WTC11 (cell line): ENCODE results near the gene NECTIN1. TPM values are rescaled to one million over a fixed set of nuclear protein-coding genes. Genes with fewer than 3 reads are reported as not detected.

ENCODE experiments used
- ATAC-seq: fragments of 200-7000 bp; cut with Tn5 transposase; 2 replicates; pipeline ENCODE4 v1.10.0; 2021; ENCODE audit warnings: mild to moderate bottlenecking, moderate library complexity
- CTCF ChIA-PET: fragments of 300-600 bp; sonication (Branson Sonifier 250); formaldehyde crosslinking; loops from one replicate; lab custom pipeline; 2021; ENCODE audit warnings: antibody characterized with exemption; lab: Charles Lee
- POLR2A ChIA-PET: fragments of 350-600 bp; sonication (Branson Sonifier 250); formaldehyde crosslinking; loops from one replicate; lab custom pipeline; 2021; ENCODE audit warnings: antibody characterized with exemption; lab: Charles Lee
- DNase-seq: peaks from one replicate; pipeline ENCODE4 v3.0.0; 2021; ENCODE audit warnings: low spot score
- H3K27ac Mint-ChIP-seq: 2 replicates; pipeline ENCODE4 v1.8.0; 2021; ENCODE audit warnings: mixed read lengths
- H3K27me3 Mint-ChIP-seq: 2 replicates; pipeline ENCODE4 v1.8.0; 2021; ENCODE audit warnings: low read depth, mild to moderate bottlenecking, moderate library complexity, mixed read lengths
- H3K36me3 Mint-ChIP-seq: 2 replicates; pipeline ENCODE4 v1.8.0; 2021; ENCODE audit warnings: mixed read lengths
- H3K4me1 Mint-ChIP-seq: 2 replicates; pipeline ENCODE4 v1.8.0; 2022; ENCODE audit warnings: mixed read lengths
- H3K4me3 Mint-ChIP-seq: 2 replicates; pipeline ENCODE4 v1.8.0; 2021; ENCODE audit warnings: mild to moderate bottlenecking, moderate library complexity, mixed read lengths
- H3K9me3 Mint-ChIP-seq: 2 replicates; pipeline ENCODE4 v1.8.0; 2021; ENCODE audit warnings: mixed read lengths
- ATF1 ChIP-seq: sonication (generic); formaldehyde crosslinking; IDR thresholded peaks from 2 replicates; pipeline ENCODE4 v1.8.1; 2023; ENCODE audit warnings: mild to moderate bottlenecking, moderate library complexity, missing genetic modification reagents
- CREM ChIP-seq: sonication (generic); formaldehyde crosslinking; IDR thresholded peaks from 2 replicates; pipeline ENCODE4 v1.8.1; 2022; ENCODE audit warnings: mild to moderate bottlenecking, missing genetic modification reagents, moderate library complexity
- EMX1 ChIP-seq: fragments of 250-450 bp; sonication (Bioruptor Pico); IDR thresholded peaks from 2 replicates; pipeline ENCODE4 v1.8.0; 2021; ENCODE audit warnings: mild to moderate bottlenecking
- JAZF1 ChIP-seq: fragments of 250-450 bp; sonication (Bioruptor Pico); IDR thresholded peaks from 2 replicates; pipeline ENCODE4 v1.9.0; 2021; ENCODE audit warnings: moderate library complexity, mild to moderate bottlenecking, inconsistent platforms
- NFATC4 ChIP-seq: fragments of 250-450 bp; sonication (Bioruptor Pico); IDR thresholded peaks from 2 replicates; pipeline ENCODE4 v1.9.0; 2021; ENCODE audit warnings: mild to moderate bottlenecking
- NR1H2 ChIP-seq: sonication (generic); formaldehyde crosslinking; IDR thresholded peaks from 2 replicates; pipeline ENCODE4 v1.9.0; 2021; ENCODE audit warnings: mild to moderate bottlenecking, moderate library complexity, missing genetic modification reagents
- NR2C2 ChIP-seq: sonication (generic); formaldehyde crosslinking; IDR thresholded peaks from 2 replicates; pipeline ENCODE4 v1.8.0; 2022; ENCODE audit warnings: mild to moderate bottlenecking, missing genetic modification reagents
- RELA ChIP-seq: sonication (generic); formaldehyde crosslinking; IDR thresholded peaks from 2 replicates; pipeline ENCODE4 v1.8.1; 2022; ENCODE audit warnings: missing genetic modification reagents, mild to moderate bottlenecking, borderline replicate concordance
- RORB ChIP-seq: fragments of 250-450 bp; sonication (Bioruptor Pico); IDR thresholded peaks from 2 replicates; pipeline ENCODE4 v1.9.0; 2021; ENCODE audit warnings: mild to moderate bottlenecking
- SMAD3 ChIP-seq: sonication (generic); formaldehyde crosslinking; IDR thresholded peaks from 2 replicates; pipeline ENCODE4 v1.8.0; 2022; ENCODE audit warnings: missing genetic modification reagents, mild to moderate bottlenecking, borderline replicate concordance
- SOX15 ChIP-seq: fragments of 250-450 bp; sonication (Bioruptor Pico); IDR thresholded peaks from 2 replicates; pipeline ENCODE4 v1.9.0; 2021; ENCODE audit warnings: mild to moderate bottlenecking
- ZBTB21 ChIP-seq: sonication (generic); formaldehyde crosslinking; IDR thresholded peaks from 2 replicates; pipeline ENCODE4 v1.8.1; 2023; ENCODE audit warnings: mild to moderate bottlenecking, missing genetic modification reagents, borderline replicate concordance
- ZNF138 ChIP-seq: sonication (generic); formaldehyde crosslinking; conservative IDR thresholded peaks from 2 replicates; pipeline ENCODE4 v1.8.1; 2022; ENCODE audit warnings: mild to moderate bottlenecking, moderate library complexity, missing genetic modification reagents
- ZNF263 ChIP-seq: sonication (generic); formaldehyde crosslinking; IDR thresholded peaks from 2 replicates; pipeline ENCODE4 v1.8.1; 2022; ENCODE audit warnings: low read depth, mild to moderate bottlenecking, moderate library complexity, missing genetic modification reagents
- ZNF396 ChIP-seq: fragments of 250-450 bp; sonication (Bioruptor Pico); IDR thresholded peaks from 2 replicates; pipeline ENCODE4 v1.8.0; 2021; ENCODE audit warnings: mild to moderate bottlenecking, moderate library complexity, borderline replicate concordance
- ZNF416 ChIP-seq: fragments of 250-450 bp; sonication (Bioruptor Pico); IDR thresholded peaks from 2 replicates; pipeline ENCODE4 v1.9.0; 2021; ENCODE audit warnings: mild to moderate bottlenecking, inconsistent platforms
- ZNF423 ChIP-seq: fragments of 250-450 bp; sonication (Bioruptor Pico); IDR thresholded peaks from 2 replicates; pipeline ENCODE4 v2.1.2; 2022; ENCODE audit warnings: mild to moderate bottlenecking, moderate library complexity
- total RNA-seq: library from RNA; stranded (reverse); gene quantifications from 3 replicates; pipeline ENCODE4 v1.2.3, GENCODE V29; 2021
- TF ChIP-seq, protein P1 (sequence below): sonication (generic); formaldehyde crosslinking; IDR thresholded peaks from 2 replicates; pipeline ENCODE4 v1.8.1; 2023; ENCODE audit warnings: mild to moderate bottlenecking, missing genetic modification reagents
- TF ChIP-seq, protein P2 (sequence below): sonication (generic); formaldehyde crosslinking; IDR thresholded peaks from 2 replicates; pipeline ENCODE4 v1.8.0; 2023; ENCODE audit warnings: missing genetic modification reagents, mild to moderate bottlenecking, borderline replicate concordance
- TF ChIP-seq, protein P3 (sequence below): fragments of 250-450 bp; sonication (Bioruptor Pico); IDR thresholded peaks from 2 replicates; pipeline ENCODE4 v1.8.0; 2021; ENCODE audit warnings: mild to moderate bottlenecking
- TF ChIP-seq, protein P4 (sequence below): sonication (generic); formaldehyde crosslinking; IDR thresholded peaks from 2 replicates; pipeline ENCODE4 v1.8.0; 2022; ENCODE audit warnings: mild to moderate bottlenecking, missing genetic modification reagents
- TF ChIP-seq, protein P5 (sequence below): sonication (generic); formaldehyde crosslinking; conservative IDR thresholded peaks from 2 replicates; pipeline ENCODE4 v1.8.1; 2022; ENCODE audit warnings: mild to moderate bottlenecking, missing genetic modification reagents
- TF ChIP-seq, protein P6 (sequence below): sonication (generic); formaldehyde crosslinking; IDR thresholded peaks from 2 replicates; pipeline ENCODE4 v1.8.0; 2023; ENCODE audit warnings: mild to moderate bottlenecking, missing genetic modification reagents

Gene NECTIN1
- total RNA-seq, 1 experiment from 2014 or later: 86.2 TPM

DNA sequence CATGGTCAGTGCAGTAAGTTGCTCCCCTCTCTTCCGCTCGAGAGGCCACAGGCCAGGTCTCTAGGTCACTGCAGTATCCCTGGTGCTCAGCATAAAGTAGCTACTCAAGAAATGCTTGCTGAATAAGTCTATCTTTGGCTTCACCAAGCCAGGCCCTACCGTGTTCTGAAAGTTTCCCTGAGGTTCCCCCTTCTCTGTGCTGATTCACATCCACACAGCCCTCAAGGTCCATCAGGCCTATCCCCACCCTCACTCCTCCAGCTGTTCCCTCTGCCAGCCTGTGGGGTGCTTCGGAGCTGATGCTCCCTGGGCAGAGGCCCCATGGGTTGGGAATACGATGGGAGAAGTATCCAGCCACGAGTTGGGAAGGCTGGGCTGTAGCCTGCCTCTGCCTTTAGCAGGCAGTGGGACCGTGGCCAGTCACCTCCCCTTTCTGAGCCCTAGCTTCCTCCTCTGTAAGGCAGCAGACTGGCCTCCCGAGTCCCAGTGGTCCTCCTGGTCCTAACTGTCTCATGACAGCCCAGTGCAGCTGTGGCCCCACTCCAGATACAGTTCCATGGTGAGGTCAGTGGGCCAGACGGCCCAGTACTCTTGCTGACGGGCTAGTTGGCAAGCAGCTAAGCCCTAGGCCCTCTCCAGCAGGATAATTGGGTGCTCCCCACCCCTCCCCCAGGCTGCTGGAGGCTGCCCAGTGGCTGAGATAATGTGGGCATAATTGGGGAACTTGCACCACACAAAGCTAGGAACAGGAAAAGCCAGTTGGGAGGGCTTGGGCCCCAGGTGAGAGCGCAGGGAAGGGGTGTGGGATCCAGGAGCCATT is 48.2 kb downstream of the NECTIN1 start:
- POLR2A ChIA-PET: no interaction called here
- TF ChIP-seq ZNF416: no peak
- no peak for TF ChIP-seq ZNF138 (CRISPR knock-in tag)
- TF ChIP-seq NFATC4 (CRISPR knock-in tag): no peak
- TF ChIP-seq, protein P1, sequence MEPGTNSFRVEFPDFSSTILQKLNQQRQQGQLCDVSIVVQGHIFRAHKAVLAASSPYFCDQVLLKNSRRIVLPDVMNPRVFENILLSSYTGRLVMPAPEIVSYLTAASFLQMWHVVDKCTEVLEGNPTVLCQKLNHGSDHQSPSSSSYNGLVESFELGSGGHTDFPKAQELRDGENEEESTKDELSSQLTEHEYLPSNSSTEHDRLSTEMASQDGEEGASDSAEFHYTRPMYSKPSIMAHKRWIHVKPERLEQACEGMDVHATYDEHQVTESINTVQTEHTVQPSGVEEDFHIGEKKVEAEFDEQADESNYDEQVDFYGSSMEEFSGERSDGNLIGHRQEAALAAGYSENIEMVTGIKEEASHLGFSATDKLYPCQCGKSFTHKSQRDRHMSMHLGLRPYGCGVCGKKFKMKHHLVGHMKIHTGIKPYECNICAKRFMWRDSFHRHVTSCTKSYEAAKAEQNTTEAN: no peak
- TF ChIP-seq RELA (CRISPR knock-in tag): no peak
- no peak for TF ChIP-seq CREM (CRISPR knock-in tag)
- TF ChIP-seq, all 79 proteins: peak for 0
- ATAC-seq: no peak
- DNase-seq: no peak
- Mint-ChIP-seq H3K27me3 (no peaks in the 10 kb centered on the region), H3K4me1 (peaks cover 30% of the 10 kb centered on the region), H3K4me3 (no peak overlapping the region), H3K9me3 (peaks cover 26% of the 10 kb centered on the region), H3K27ac (no peak overlapping the region), H3K36me3 (peaks cover 46% of the 10 kb centered on the region)
- CTCF ChIA-PET: interaction anchor here (0.9 to 3.2 kb wide), 2 partner anchors 41 to 49 kb away, joined by 3 to 11 read pairs; partner anchors contain the start of gene NECTIN1

DNA sequence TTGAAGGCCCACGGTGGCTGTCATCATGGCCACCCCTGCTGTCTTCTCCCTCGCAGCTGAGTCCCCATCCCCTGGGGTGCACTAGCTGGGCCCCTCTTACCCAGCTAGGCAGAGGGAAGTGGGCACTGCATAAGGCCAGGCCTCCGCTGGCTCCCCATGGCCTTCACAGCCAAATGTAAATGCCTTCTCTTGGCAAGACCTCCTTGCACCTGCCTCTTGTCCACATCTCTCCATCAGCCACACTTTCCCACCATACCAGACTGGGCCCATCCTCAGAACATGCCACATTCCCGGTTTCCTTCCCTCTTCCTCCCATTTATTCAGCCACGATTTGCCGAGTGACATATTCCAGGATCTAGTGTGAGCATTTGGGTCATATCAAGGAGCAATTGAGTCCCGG is 49.7 kb downstream of the NECTIN1 start:
- no peak for ATAC-seq
- no peak overlapping the region for H3K4me3 Mint-ChIP-seq
- CTCF ChIA-PET: no interaction called here
- TF ChIP-seq JAZF1 (CRISPR knock-in tag) (no peak), RORB (CRISPR knock-in tag) (no peak), NR1H2 (CRISPR knock-in tag) (no peak), ZBTB21 (CRISPR knock-in tag) (no peak), EMX1 (CRISPR knock-in tag) (no peak), ATF1 (CRISPR knock-in tag) (no peak), ZNF423 (CRISPR knock-in tag) (no peak), SOX15 (no peak), ZNF263 (CRISPR knock-in tag) (no peak), NR2C2 (CRISPR knock-in tag) (no peak), SMAD3 (CRISPR knock-in tag) (no peak), ZNF138 (CRISPR knock-in tag) (no peak), ZNF396 (no peak)
- TF ChIP-seq, protein P2, sequence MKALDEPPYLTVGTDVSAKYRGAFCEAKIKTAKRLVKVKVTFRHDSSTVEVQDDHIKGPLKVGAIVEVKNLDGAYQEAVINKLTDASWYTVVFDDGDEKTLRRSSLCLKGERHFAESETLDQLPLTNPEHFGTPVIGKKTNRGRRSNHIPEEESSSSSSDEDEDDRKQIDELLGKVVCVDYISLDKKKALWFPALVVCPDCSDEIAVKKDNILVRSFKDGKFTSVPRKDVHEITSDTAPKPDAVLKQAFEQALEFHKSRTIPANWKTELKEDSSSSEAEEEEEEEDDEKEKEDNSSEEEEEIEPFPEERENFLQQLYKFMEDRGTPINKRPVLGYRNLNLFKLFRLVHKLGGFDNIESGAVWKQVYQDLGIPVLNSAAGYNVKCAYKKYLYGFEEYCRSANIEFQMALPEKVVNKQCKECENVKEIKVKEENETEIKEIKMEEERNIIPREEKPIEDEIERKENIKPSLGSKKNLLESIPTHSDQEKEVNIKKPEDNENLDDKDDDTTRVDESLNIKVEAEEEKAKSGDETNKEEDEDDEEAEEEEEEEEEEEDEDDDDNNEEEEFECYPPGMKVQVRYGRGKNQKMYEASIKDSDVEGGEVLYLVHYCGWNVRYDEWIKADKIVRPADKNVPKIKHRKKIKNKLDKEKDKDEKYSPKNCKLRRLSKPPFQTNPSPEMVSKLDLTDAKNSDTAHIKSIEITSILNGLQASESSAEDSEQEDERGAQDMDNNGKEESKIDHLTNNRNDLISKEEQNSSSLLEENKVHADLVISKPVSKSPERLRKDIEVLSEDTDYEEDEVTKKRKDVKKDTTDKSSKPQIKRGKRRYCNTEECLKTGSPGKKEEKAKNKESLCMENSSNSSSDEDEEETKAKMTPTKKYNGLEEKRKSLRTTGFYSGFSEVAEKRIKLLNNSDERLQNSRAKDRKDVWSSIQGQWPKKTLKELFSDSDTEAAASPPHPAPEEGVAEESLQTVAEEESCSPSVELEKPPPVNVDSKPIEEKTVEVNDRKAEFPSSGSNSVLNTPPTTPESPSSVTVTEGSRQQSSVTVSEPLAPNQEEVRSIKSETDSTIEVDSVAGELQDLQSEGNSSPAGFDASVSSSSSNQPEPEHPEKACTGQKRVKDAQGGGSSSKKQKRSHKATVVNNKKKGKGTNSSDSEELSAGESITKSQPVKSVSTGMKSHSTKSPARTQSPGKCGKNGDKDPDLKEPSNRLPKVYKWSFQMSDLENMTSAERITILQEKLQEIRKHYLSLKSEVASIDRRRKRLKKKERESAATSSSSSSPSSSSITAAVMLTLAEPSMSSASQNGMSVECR (CRISPR knock-in tag): no peak
- TF ChIP-seq, protein P3, sequence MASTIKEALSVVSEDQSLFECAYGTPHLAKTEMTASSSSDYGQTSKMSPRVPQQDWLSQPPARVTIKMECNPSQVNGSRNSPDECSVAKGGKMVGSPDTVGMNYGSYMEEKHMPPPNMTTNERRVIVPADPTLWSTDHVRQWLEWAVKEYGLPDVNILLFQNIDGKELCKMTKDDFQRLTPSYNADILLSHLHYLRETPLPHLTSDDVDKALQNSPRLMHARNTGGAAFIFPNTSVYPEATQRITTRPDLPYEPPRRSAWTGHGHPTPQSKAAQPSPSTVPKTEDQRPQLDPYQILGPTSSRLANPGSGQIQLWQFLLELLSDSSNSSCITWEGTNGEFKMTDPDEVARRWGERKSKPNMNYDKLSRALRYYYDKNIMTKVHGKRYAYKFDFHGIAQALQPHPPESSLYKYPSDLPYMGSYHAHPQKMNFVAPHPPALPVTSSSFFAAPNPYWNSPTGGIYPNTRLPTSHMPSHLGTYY (CRISPR knock-in tag): no peak
- TF ChIP-seq, protein P4, sequence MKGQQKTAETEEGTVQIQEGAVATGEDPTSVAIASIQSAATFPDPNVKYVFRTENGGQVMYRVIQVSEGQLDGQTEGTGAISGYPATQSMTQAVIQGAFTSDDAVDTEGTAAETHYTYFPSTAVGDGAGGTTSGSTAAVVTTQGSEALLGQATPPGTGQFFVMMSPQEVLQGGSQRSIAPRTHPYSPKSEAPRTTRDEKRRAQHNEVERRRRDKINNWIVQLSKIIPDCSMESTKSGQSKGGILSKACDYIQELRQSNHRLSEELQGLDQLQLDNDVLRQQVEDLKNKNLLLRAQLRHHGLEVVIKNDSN (CRISPR knock-in tag): no peak
- TF ChIP-seq, protein P5, sequence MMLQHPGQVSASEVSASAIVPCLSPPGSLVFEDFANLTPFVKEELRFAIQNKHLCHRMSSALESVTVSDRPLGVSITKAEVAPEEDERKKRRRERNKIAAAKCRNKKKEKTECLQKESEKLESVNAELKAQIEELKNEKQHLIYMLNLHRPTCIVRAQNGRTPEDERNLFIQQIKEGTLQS: no peak
- TF ChIP-seq, protein P6, sequence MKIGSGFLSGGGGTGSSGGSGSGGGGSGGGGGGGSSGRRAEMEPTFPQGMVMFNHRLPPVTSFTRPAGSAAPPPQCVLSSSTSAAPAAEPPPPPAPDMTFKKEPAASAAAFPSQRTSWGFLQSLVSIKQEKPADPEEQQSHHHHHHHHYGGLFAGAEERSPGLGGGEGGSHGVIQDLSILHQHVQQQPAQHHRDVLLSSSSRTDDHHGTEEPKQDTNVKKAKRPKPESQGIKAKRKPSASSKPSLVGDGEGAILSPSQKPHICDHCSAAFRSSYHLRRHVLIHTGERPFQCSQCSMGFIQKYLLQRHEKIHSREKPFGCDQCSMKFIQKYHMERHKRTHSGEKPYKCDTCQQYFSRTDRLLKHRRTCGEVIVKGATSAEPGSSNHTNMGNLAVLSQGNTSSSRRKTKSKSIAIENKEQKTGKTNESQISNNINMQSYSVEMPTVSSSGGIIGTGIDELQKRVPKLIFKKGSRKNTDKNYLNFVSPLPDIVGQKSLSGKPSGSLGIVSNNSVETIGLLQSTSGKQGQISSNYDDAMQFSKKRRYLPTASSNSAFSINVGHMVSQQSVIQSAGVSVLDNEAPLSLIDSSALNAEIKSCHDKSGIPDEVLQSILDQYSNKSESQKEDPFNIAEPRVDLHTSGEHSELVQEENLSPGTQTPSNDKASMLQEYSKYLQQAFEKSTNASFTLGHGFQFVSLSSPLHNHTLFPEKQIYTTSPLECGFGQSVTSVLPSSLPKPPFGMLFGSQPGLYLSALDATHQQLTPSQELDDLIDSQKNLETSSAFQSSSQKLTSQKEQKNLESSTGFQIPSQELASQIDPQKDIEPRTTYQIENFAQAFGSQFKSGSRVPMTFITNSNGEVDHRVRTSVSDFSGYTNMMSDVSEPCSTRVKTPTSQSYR (CRISPR knock-in tag): no peak

More for the DNA sequence above, 49.7 kb downstream of the NECTIN1 start:
- H3K27ac Mint-ChIP-seq: no peak overlapping the region
- peaks cover 16% of the 10 kb centered on the region for H3K4me1 Mint-ChIP-seq
- peaks cover 26% of the 10 kb centered on the region for H3K9me3 Mint-ChIP-seq
- POLR2A ChIA-PET: no interaction called here
- DNase-seq: no peak
- no peaks in the 10 kb centered on the region for H3K27me3 Mint-ChIP-seq
- peaks cover 57% of the 10 kb centered on the region for H3K36me3 Mint-ChIP-seq
